ENCODE data around the gene DENND4B.

DENND4B gene

GRCh38 chr1:153958961-153959260, 12.4 kb upstream of the DENND4B start:
- no CpG with 5 or more reads among the region's 4 CpGs for WGBS (ENCODE audit: insufficient coverage, insufficient read length)
- no peak overlapping the region for H3K27ac ChIP-seq (ENCODE audit: low read length)
- no peaks in the 10 kb centered on the region for H3K27me3 ChIP-seq (ENCODE audit: control insufficient read depth, insufficient read depth, low read length)
- no peak for DNase-seq (ENCODE audit: low read depth, low spot score)
- no peak overlapping the region; the same call in 1 of the 2 replicates for H3K4me3 ChIP-seq (ENCODE audit: low read length)
- peaks cover 13% of the 10 kb centered on the region for H3K36me3 ChIP-seq (ENCODE audit: control insufficient read depth, insufficient read depth, low read length)
- no peaks in the 10 kb centered on the region for H3K9me3 ChIP-seq (ENCODE audit: control insufficient read depth, insufficient read depth, low read length)
- H3K4me1 ChIP-seq (ENCODE audit: control insufficient read depth, insufficient read depth, low read length) = no peaks in the 10 kb centered on the region; the same call in 1 of the 2 replicates

- peak; percentile 99 for DNase-seq (ENCODE audit: low read depth, low spot score)
- Histone ChIP-seq H3K4me1 (ENCODE audit: control insufficient read depth, insufficient read depth, low read length) (no peaks in the 10 kb centered on the region; the same call in 1 of the 2 replicates), H3K9me3 (ENCODE audit: control insufficient read depth, insufficient read depth, low read length) (no peaks in the 10 kb centered on the region)
Observed at GRCh38 chr1:153958111-153958960, 11.8 kb upstream of the DENND4B start, which contains the start of gene CRTC2. TSS of gene CRTC2 (minus strand) at chr1:153958612. CDS start at chr1:153958497, 115 bp downstream.

GRCh38 chr1:153957744-153958110, 11.2 kb upstream of the DENND4B start:
- H3K27ac ChIP-seq (ENCODE audit: low read length) = no peak overlapping the region
- peaks cover 15% of the 10 kb centered on the region for H3K36me3 ChIP-seq (ENCODE audit: control insufficient read depth, insufficient read depth, low read length)
- no peaks in the 10 kb centered on the region for H3K27me3 ChIP-seq (ENCODE audit: control insufficient read depth, insufficient read depth, low read length)
- no peaks in the 10 kb centered on the region; the same call in 1 of the 2 replicates for H3K4me1 ChIP-seq (ENCODE audit: control insufficient read depth, insufficient read depth, low read length)
- no peaks in the 10 kb centered on the region for H3K9me3 ChIP-seq (ENCODE audit: control insufficient read depth, insufficient read depth, low read length)
- no CpG with 5 or more reads among the region's 13 CpGs for WGBS (ENCODE audit: insufficient coverage, insufficient read length)
- no peak for DNase-seq (ENCODE audit: low read depth, low spot score)
- peak overlapping the region; percentile 84 for H3K4me3 ChIP-seq (ENCODE audit: low read length)

More at GRCh38 chr1:153958111-153958960, 11.8 kb upstream of the DENND4B start, which contains the start of gene CRTC2:
- no peaks in the 10 kb centered on the region for H3K27me3 ChIP-seq (ENCODE audit: control insufficient read depth, insufficient read depth, low read length)
- no peak within 1 kb of the TSS for H3K27ac ChIP-seq (ENCODE audit: low read length)
- peaks cover 15% of the 10 kb centered on the region for H3K36me3 ChIP-seq (ENCODE audit: control insufficient read depth, insufficient read depth, low read length)
- H3K4me3 ChIP-seq (ENCODE audit: low read length) = peak within 1 kb of the TSS; percentile 84
- no CpG with 5 or more reads among the region's 75 CpGs for WGBS (ENCODE audit: insufficient coverage, insufficient read length)

GRCh38 chr1:153956997-153957715, 10.6 kb upstream of the DENND4B start:
- Histone ChIP-seq H3K4me1 (ENCODE audit: control insufficient read depth, insufficient read depth, low read length) (no peaks in the 10 kb centered on the region; the same call in 1 of the 2 replicates), H3K36me3 (ENCODE audit: control insufficient read depth, insufficient read depth, low read length) (peaks cover 21% of the 10 kb centered on the region), H3K4me3 (ENCODE audit: low read length) (peak overlapping the region; percentile 84; the same call in 1 of the 2 replicates), H3K27me3 (ENCODE audit: control insufficient read depth, insufficient read depth, low read length) (no peaks in the 10 kb centered on the region), H3K9me3 (ENCODE audit: control insufficient read depth, insufficient read depth, low read length) (no peaks in the 10 kb centered on the region), H3K27ac (ENCODE audit: low read length) (no peak overlapping the region)
- DNase-seq (ENCODE audit: low read depth, low spot score) = no peak
- no CpG with 5 or more reads among the region's 6 CpGs for WGBS (ENCODE audit: insufficient coverage, insufficient read length)

GRCh38 chr1:153954826-153955225, 8.3 kb upstream of the DENND4B start:
- no CpG with 5 or more reads among the region's 10 CpGs for WGBS (ENCODE audit: insufficient coverage, insufficient read length)
- H3K9me3 ChIP-seq (ENCODE audit: control insufficient read depth, insufficient read depth, low read length) = no peaks in the 10 kb centered on the region
- no peak overlapping the region for H3K4me3 ChIP-seq (ENCODE audit: low read length)
- H3K36me3 ChIP-seq (ENCODE audit: control insufficient read depth, insufficient read depth, low read length) = peaks cover 19% of the 10 kb centered on the region
- no peaks in the 10 kb centered on the region for H3K4me1 ChIP-seq (ENCODE audit: control insufficient read depth, insufficient read depth, low read length)
- DNase-seq (ENCODE audit: low read depth, low spot score) = no peak
- H3K27ac ChIP-seq (ENCODE audit: low read length) = no peak overlapping the region
- no peaks in the 10 kb centered on the region for H3K27me3 ChIP-seq (ENCODE audit: control insufficient read depth, insufficient read depth, low read length)

- no CpG with 5 or more reads among the region's 4 CpGs for WGBS (ENCODE audit: insufficient coverage, insufficient read length)
- Histone ChIP-seq H3K4me3 (ENCODE audit: low read length) (no peak overlapping the region), H3K27ac (ENCODE audit: low read length) (no peak overlapping the region), H3K36me3 (ENCODE audit: control insufficient read depth, insufficient read depth, low read length) (peaks cover 22% of the 10 kb centered on the region), H3K27me3 (ENCODE audit: control insufficient read depth, insufficient read depth, low read length) (no peaks in the 10 kb centered on the region), H3K4me1 (ENCODE audit: control insufficient read depth, insufficient read depth, low read length) (no peaks in the 10 kb centered on the region), H3K9me3 (ENCODE audit: control insufficient read depth, insufficient read depth, low read length) (no peaks in the 10 kb centered on the region)
- DNase-seq (ENCODE audit: low read depth, low spot score) = no peak
Observed at GRCh38 chr1:153953859-153954365, 7.4 kb upstream of the DENND4B start.

- Histone ChIP-seq H3K9me3 (ENCODE audit: control insufficient read depth, insufficient read depth, low read length) (no peaks in the 10 kb centered on the region), H3K4me1 (ENCODE audit: control insufficient read depth, insufficient read depth, low read length) (no peaks in the 10 kb centered on the region), H3K27ac (ENCODE audit: low read length) (no peak overlapping the region), H3K36me3 (ENCODE audit: control insufficient read depth, insufficient read depth, low read length) (peaks cover 27% of the 10 kb centered on the region), H3K4me3 (ENCODE audit: low read length) (no peak overlapping the region), H3K27me3 (ENCODE audit: control insufficient read depth, insufficient read depth, low read length) (no peaks in the 10 kb centered on the region)
- DNase-seq (ENCODE audit: low read depth, low spot score) = no peak
- WGBS (ENCODE audit: insufficient coverage, insufficient read length) = no CpG with 5 or more reads among the region's 2 CpGs
Observed at GRCh38 chr1:153951801-153952200, 5.3 kb upstream of the DENND4B start.

- Histone ChIP-seq H3K9me3 (ENCODE audit: control insufficient read depth, insufficient read depth, low read length) (no peaks in the 10 kb centered on the region), H3K27ac (ENCODE audit: low read length) (no peak overlapping the region), H3K4me1 (ENCODE audit: control insufficient read depth, insufficient read depth, low read length) (no peaks in the 10 kb centered on the region), H3K4me3 (ENCODE audit: low read length) (no peak overlapping the region), H3K27me3 (ENCODE audit: control insufficient read depth, insufficient read depth, low read length) (no peaks in the 10 kb centered on the region), H3K36me3 (ENCODE audit: control insufficient read depth, insufficient read depth, low read length) (peaks cover 27% of the 10 kb centered on the region)
- no CpG with 5 or more reads among the region's 11 CpGs for WGBS (ENCODE audit: insufficient coverage, insufficient read length)
- DNase-seq (ENCODE audit: low read depth, low spot score) = no peak
Observed at GRCh38 chr1:153951183-153951582, 4.7 kb upstream of the DENND4B start.

- WGBS (ENCODE audit: insufficient coverage, insufficient read length) = no CpG with 5 or more reads among the region's 95 CpGs
- Histone ChIP-seq H3K27me3 (ENCODE audit: control insufficient read depth, insufficient read depth, low read length) (no peaks in the 10 kb centered on the region), H3K4me1 (ENCODE audit: control insufficient read depth, insufficient read depth, low read length) (peaks cover 3% of the 10 kb centered on the region), H3K36me3 (ENCODE audit: control insufficient read depth, insufficient read depth, low read length) (peaks cover 22% of the 10 kb centered on the region), H3K9me3 (ENCODE audit: control insufficient read depth, insufficient read depth, low read length) (no peaks in the 10 kb centered on the region), H3K27ac (ENCODE audit: low read length) (no peak overlapping the region), H3K4me3 (ENCODE audit: low read length) (peak overlapping the region; percentile 93)
- no peak for DNase-seq (ENCODE audit: low read depth, low spot score)
Observed at GRCh38 chr1:153945795-153946621, 510 bp downstream of the DENND4B start.
